ENCODE measurements around the gene BOLA1. TPM values are rescaled to one million over a fixed set of nuclear protein-coding genes. Genes with fewer than 3 reads are reported as not detected.

Gene BOLA1
- total and polyA plus RNA-seq, 4 donors = 12.5 to 28.5 (median 15.5) TPM

GRCh38 chr1:149915429-149916192 lies 16.2 kb downstream of the BOLA1 start:
- peaks cover 0 to 19% (median 0%) of the 10 kb centered on the region in 5 donors for H3K4me1 ChIP-seq (ENCODE audit: control insufficient read depth in 5 of 5, insufficient read depth in 5 of 5, low read length in 5 of 5)
- H3K4me3 ChIP-seq = no peak overlapping the region
- TF ChIP-seq CTCF (IDR thresholded peaks at IDR 0.05; ENCODE audit: control extremely low read depth, extremely low read depth) = no peak
- peaks cover 0 to 4% (median 0%) of the 10 kb centered on the region in 3 donors for H3K27me3 ChIP-seq (ENCODE audit: control insufficient read depth in 3 of 3, insufficient read depth in 3 of 3, low read length in 2 of 3)
- WGBS, 2 donors = 70 to 85% methylated on average over 11 of the region's 11 CpGs
- peak overlapping the region in 1 of 2 donors; percentile 7 for H3K9ac ChIP-seq (ENCODE audit: insufficient read depth in 1 of 2, low read length in 2 of 2)
- H3K9me3 ChIP-seq (ENCODE audit: control insufficient read depth in 4 of 4, insufficient read depth in 3 of 4, low read length in 3 of 4) = no peaks in the 10 kb centered on the region
- no peak overlapping the region for H3K27ac ChIP-seq (ENCODE audit: low read depth in 1 of 2, low read length in 1 of 2)
- ATAC-seq (ENCODE audit: insufficient read depth, low FRiP score) (no peak), DNase-seq (no peak)
- H3K36me3 ChIP-seq (ENCODE audit: control insufficient read depth in 4 of 4, insufficient read depth in 4 of 4, low read length in 4 of 4) = no peaks in the 10 kb centered on the region

- DNase-seq (no peak), ATAC-seq (ENCODE audit: insufficient read depth, low FRiP score) (no peak)
- H3K4me3 ChIP-seq = no peak overlapping the region
- no peak for TF ChIP-seq CTCF (IDR thresholded peaks at IDR 0.05; ENCODE audit: control extremely low read depth, extremely low read depth)
- peak overlapping the region in 1 of 2 donors; percentile 30 for H3K9ac ChIP-seq (ENCODE audit: insufficient read depth in 1 of 2, low read length in 2 of 2)
- H3K36me3 ChIP-seq (ENCODE audit: control insufficient read depth in 4 of 4, insufficient read depth in 4 of 4, low read length in 4 of 4) = no peaks in the 10 kb centered on the region
- H3K9me3 ChIP-seq (ENCODE audit: control insufficient read depth in 4 of 4, insufficient read depth in 3 of 4, low read length in 3 of 4) = no peaks in the 10 kb centered on the region
- 11 to 27% methylated on average over 9 of the region's 9 CpGs for WGBS, 2 donors
- H3K27me3 ChIP-seq (ENCODE audit: control insufficient read depth in 3 of 3, insufficient read depth in 3 of 3, low read length in 2 of 3) = peaks cover 0 to 4% (median 0%) of the 10 kb centered on the region in 3 donors
- no peak overlapping the region for H3K27ac ChIP-seq (ENCODE audit: low read depth in 1 of 2, low read length in 1 of 2)
- H3K4me1 ChIP-seq (ENCODE audit: control insufficient read depth in 5 of 5, insufficient read depth in 5 of 5, low read length in 5 of 5) = peaks cover 0 to 19% (median 0%) of the 10 kb centered on the region in 5 donors
These were observed 17.0 kb downstream of the BOLA1 start for GRCh38 chr1:149916193-149916897.

DNA sequence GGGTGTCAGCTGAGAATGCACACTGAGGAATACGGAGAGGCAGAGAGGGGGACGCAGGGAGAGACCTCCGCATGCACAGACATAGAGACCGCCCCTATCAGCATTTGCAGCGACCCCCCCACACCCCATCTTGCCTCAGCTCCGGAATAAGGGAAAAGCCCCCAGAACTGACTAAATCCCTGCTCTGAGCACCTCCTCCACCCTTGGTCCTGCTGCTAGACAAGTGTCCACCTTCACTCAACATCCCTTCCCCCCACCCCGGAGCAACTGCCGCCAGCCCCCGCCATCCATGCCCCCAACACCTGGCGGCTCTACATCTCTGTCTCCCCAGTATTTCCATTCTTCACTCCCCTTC lies 17.5 kb downstream of the BOLA1 start:
- 8 to 16% methylated on average over 10 of the region's 10 CpGs for WGBS, 2 donors
- no peak for TF ChIP-seq CTCF (IDR thresholded peaks at IDR 0.05; ENCODE audit: control extremely low read depth, extremely low read depth)
- ATAC-seq (ENCODE audit: insufficient read depth, low FRiP score) (no peak), DNase-seq (no peak)
- Histone ChIP-seq H3K9ac (ENCODE audit: insufficient read depth in 1 of 2, low read length in 2 of 2) (peak overlapping the region in 1 of 2 donors; percentile 30), H3K9me3 (ENCODE audit: control insufficient read depth in 4 of 4, insufficient read depth in 3 of 4, low read length in 3 of 4) (no peaks in the 10 kb centered on the region), H3K4me1 (ENCODE audit: control insufficient read depth in 5 of 5, insufficient read depth in 5 of 5, low read length in 5 of 5) (peaks cover 0 to 19% (median 0%) of the 10 kb centered on the region in 5 donors), H3K4me3 (no peak overlapping the region), H3K27me3 (ENCODE audit: control insufficient read depth in 3 of 3, insufficient read depth in 3 of 3, low read length in 2 of 3) (peaks cover 0 to 4% (median 0%) of the 10 kb centered on the region in 3 donors), H3K36me3 (ENCODE audit: control insufficient read depth in 4 of 4, insufficient read depth in 4 of 4, low read length in 4 of 4) (peaks cover 0 to 3% (median 0%) of the 10 kb centered on the region in 4 donors), H3K27ac (ENCODE audit: low read depth in 1 of 2, low read length in 1 of 2) (no peak overlapping the region)

Data from lung (tissue), 12 donors.